ENCODE measurements around the gene ATF5. TPM values are rescaled to one million over a fixed set of nuclear protein-coding genes. Genes with fewer than 3 reads are reported as not detected.

ATF5 gene
- total and polyA plus RNA-seq, 2 donors (not counting 1 experiment from before 2014, with no cell fraction given), result 9.0 to 37.6 TPM

GRCh38 chr19:49931293-49932040 is 2.5 kb downstream of the ATF5 start:
- peak overlapping the region; percentile 41 for H3K4me3 Mint-ChIP-seq
- TF ChIP-seq EZH2 (IDR thresholded peaks at IDR 0.05; ENCODE audit: borderline replicate concordance, insufficient read depth, low read depth, low read length, poor library complexity, severe bottlenecking), result no peak
- TF ChIP-seq, protein P1, sequence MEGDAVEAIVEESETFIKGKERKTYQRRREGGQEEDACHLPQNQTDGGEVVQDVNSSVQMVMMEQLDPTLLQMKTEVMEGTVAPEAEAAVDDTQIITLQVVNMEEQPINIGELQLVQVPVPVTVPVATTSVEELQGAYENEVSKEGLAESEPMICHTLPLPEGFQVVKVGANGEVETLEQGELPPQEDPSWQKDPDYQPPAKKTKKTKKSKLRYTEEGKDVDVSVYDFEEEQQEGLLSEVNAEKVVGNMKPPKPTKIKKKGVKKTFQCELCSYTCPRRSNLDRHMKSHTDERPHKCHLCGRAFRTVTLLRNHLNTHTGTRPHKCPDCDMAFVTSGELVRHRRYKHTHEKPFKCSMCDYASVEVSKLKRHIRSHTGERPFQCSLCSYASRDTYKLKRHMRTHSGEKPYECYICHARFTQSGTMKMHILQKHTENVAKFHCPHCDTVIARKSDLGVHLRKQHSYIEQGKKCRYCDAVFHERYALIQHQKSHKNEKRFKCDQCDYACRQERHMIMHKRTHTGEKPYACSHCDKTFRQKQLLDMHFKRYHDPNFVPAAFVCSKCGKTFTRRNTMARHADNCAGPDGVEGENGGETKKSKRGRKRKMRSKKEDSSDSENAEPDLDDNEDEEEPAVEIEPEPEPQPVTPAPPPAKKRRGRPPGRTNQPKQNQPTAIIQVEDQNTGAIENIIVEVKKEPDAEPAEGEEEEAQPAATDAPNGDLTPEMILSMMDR (IDR thresholded peaks at IDR 0.05), result no peak
- Histone ChIP-seq H3K27me3 (replicated peaks in 1 of 4; ENCODE audit: control extremely low read depth in 1 of 4, control insufficient read depth in 3 of 4, insufficient read depth in 4 of 4, low read length in 3 of 4) (no peaks in the 10 kb centered on the region), H3K36me3 (replicated peaks in 1 of 2; ENCODE audit: control extremely low read depth in 1 of 2, control insufficient read depth in 1 of 2, extremely low read depth in 1 of 2, insufficient read depth in 2 of 2, low read length in 1 of 2) (peaks cover 0 to 11% of the 10 kb centered on the region in 2 experiments), H3K4me2 (replicated peaks; ENCODE audit: low read depth, low read length, poor library complexity, severe bottlenecking) (no peak overlapping the region), H3K79me2 (ENCODE audit: control insufficient read depth, insufficient read depth, low read length) (peaks cover 30% of the 10 kb centered on the region), H3K9me3 (ENCODE audit: control extremely low read depth in 1 of 3, control insufficient read depth in 2 of 3, insufficient read depth in 1 of 3, low read length in 2 of 3) (peaks cover 0 to 3% (median 0%) of the 10 kb centered on the region in 3 donors), H4K20me1 (ENCODE audit: control insufficient read depth, insufficient read depth, low read length, poor library complexity, severe bottlenecking) (peaks cover 18% of the 10 kb centered on the region), H3K27ac (ENCODE audit: low read length in 2 of 2) (peak overlapping the region in 1 of 2 donors; percentile 6), H3K4me3 (ENCODE audit: control extremely low read depth in 1 of 5, extremely low read depth in 1 of 5, insufficient read depth in 1 of 5, low read depth in 2 of 5, low read length in 4 of 5) (no peak overlapping the region), H3K9ac (ENCODE audit: low read length) (no peak overlapping the region), H2AFZ (ENCODE audit: insufficient read depth, low read depth, low read length, poor library complexity, severe bottlenecking) (no peak overlapping the region), H3K4me1 (ENCODE audit: control insufficient read depth in 2 of 2, insufficient read depth in 2 of 2, low read length in 2 of 2) (peaks cover 20 to 32% of the 10 kb centered on the region in 2 donors)
- CTCF ChIA-PET, result interaction anchor here (1.4 kb wide), 1 partner anchor 54 kb away, joined by 3 read pairs; no protein-coding TSS in a partner anchor
- no peak for DNase-seq
- no peaks in the 10 kb centered on the region for H3K27me3 Mint-ChIP-seq
- peaks cover 47% of the 10 kb centered on the region for H3K4me1 Mint-ChIP-seq
- intact Hi-C loops (cut with micrococcal nuclease), result no loop called here
- H3K27ac Mint-ChIP-seq, result no peak overlapping the region
- H3K9me3 Mint-ChIP-seq (ENCODE audit: insufficient read depth), result no peaks in the 10 kb centered on the region
- WGBS (ENCODE audit: insufficient coverage), result 93% methylated on average over 6 of the region's 7 CpGs
- no peak for ATAC-seq (ENCODE audit: low read depth)
- POLR2A ChIA-PET, result no interaction called here

GRCh38 chr19:49932041-49932451 is 3.0 kb downstream of the ATF5 start:
- Histone ChIP-seq H3K9me3 (ENCODE audit: control extremely low read depth in 1 of 3, control insufficient read depth in 2 of 3, insufficient read depth in 1 of 3, low read length in 2 of 3) (peaks cover 0 to 3% (median 0%) of the 10 kb centered on the region in 3 donors), H3K4me1 (ENCODE audit: control insufficient read depth in 2 of 2, insufficient read depth in 2 of 2, low read length in 2 of 2) (peaks cover 20 to 29% of the 10 kb centered on the region in 2 donors), H3K4me2 (replicated peaks; ENCODE audit: low read depth, low read length, poor library complexity, severe bottlenecking) (no peak overlapping the region), H2AFZ (ENCODE audit: insufficient read depth, low read depth, low read length, poor library complexity, severe bottlenecking) (no peak overlapping the region), H4K20me1 (ENCODE audit: control insufficient read depth, insufficient read depth, low read length, poor library complexity, severe bottlenecking) (peaks cover 12% of the 10 kb centered on the region), H3K36me3 (replicated peaks in 1 of 2; ENCODE audit: control extremely low read depth in 1 of 2, control insufficient read depth in 1 of 2, extremely low read depth in 1 of 2, insufficient read depth in 2 of 2, low read length in 1 of 2) (peaks cover 0 to 7% of the 10 kb centered on the region in 2 experiments), H3K27me3 (replicated peaks in 1 of 4; ENCODE audit: control extremely low read depth in 1 of 4, control insufficient read depth in 3 of 4, insufficient read depth in 4 of 4, low read length in 3 of 4) (no peaks in the 10 kb centered on the region), H3K79me2 (ENCODE audit: control insufficient read depth, insufficient read depth, low read length) (peaks cover 24% of the 10 kb centered on the region), H3K4me3 (ENCODE audit: control extremely low read depth in 1 of 5, extremely low read depth in 1 of 5, insufficient read depth in 1 of 5, low read depth in 2 of 5, low read length in 4 of 5) (no peak overlapping the region), H3K27ac (ENCODE audit: low read length in 2 of 2) (no peak overlapping the region), H3K9ac (ENCODE audit: low read length) (no peak overlapping the region)
- DNase-seq (no peak), ATAC-seq (ENCODE audit: low read depth) (no peak)
- POLR2A ChIA-PET, result no interaction called here
- Mint-ChIP-seq H3K27me3 (no peaks in the 10 kb centered on the region), H3K9me3 (ENCODE audit: insufficient read depth) (no peaks in the 10 kb centered on the region), H3K27ac (no peak overlapping the region), H3K4me1 (peaks cover 44% of the 10 kb centered on the region), H3K4me3 (no peak overlapping the region)
- 93% methylated on average over 5 of the region's 5 CpGs for WGBS (ENCODE audit: insufficient coverage)
- TF ChIP-seq, protein P1 (IDR thresholded peaks at IDR 0.05), result no peak
- TF ChIP-seq EZH2 (IDR thresholded peaks at IDR 0.05; ENCODE audit: borderline replicate concordance, insufficient read depth, low read depth, low read length, poor library complexity, severe bottlenecking), result no peak
- intact Hi-C loops (cut with micrococcal nuclease), result no loop called here
- CTCF ChIA-PET, result no interaction called here

Measured in B cell (primary cell).